Measurements from ENCODE around the gene PCAT7.

GRCh38 chr9:94611638-94612068 is 56.8 kb downstream of the PCAT7 start:
- TF ChIP-seq POLR2A (conservative IDR thresholded peaks at IDR 0.05): no peak
- no peak for TF ChIP-seq CTCF (IDR thresholded peaks at IDR 0.05 in 2 of 3, conservative IDR thresholded peaks at IDR 0.05 in 1 of 3; ENCODE audit: insufficient read depth in 2 of 3, low read depth in 1 of 3, low read length in 3 of 3)
- TF ChIP-seq NR1H2 (CRISPR knock-in tag; IDR thresholded peaks at IDR 0.05): no peak
- no peak for TF ChIP-seq TAF1 (IDR thresholded peaks at IDR 0.05; ENCODE audit: control insufficient read depth, extremely low read depth, insufficient read depth, low read length, severe bottlenecking)
- TF ChIP-seq, protein P1, sequence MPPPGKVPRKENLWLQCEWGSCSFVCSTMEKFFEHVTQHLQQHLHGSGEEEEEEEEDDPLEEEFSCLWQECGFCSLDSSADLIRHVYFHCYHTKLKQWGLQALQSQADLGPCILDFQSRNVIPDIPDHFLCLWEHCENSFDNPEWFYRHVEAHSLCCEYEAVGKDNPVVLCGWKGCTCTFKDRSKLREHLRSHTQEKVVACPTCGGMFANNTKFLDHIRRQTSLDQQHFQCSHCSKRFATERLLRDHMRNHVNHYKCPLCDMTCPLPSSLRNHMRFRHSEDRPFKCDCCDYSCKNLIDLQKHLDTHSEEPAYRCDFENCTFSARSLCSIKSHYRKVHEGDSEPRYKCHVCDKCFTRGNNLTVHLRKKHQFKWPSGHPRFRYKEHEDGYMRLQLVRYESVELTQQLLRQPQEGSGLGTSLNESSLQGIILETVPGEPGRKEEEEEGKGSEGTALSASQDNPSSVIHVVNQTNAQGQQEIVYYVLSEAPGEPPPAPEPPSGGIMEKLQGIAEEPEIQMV (tag; conservative IDR thresholded peaks at IDR 0.05; ENCODE audit: low read depth): no peak
- TF ChIP-seq, protein P2, sequence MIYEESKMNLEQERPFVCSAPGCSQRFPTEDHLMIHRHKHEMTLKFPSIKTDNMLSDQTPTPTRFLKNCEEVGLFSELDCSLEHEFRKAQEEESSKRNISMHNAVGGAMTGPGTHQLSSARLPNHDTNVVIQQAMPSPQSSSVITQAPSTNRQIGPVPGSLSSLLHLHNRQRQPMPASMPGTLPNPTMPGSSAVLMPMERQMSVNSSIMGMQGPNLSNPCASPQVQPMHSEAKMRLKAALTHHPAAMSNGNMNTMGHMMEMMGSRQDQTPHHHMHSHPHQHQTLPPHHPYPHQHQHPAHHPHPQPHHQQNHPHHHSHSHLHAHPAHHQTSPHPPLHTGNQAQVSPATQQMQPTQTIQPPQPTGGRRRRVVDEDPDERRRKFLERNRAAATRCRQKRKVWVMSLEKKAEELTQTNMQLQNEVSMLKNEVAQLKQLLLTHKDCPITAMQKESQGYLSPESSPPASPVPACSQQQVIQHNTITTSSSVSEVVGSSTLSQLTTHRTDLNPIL (CRISPR knock-in tag; IDR thresholded peaks at IDR 0.05): no peak
- no peak for TF ChIP-seq ZNF224 (CRISPR knock-in tag; IDR thresholded peaks at IDR 0.05)
- no peak for TF ChIP-seq ZFPM2 (CRISPR knock-in tag; IDR thresholded peaks at IDR 0.05)
- no peak for TF ChIP-seq FOXP4 (CRISPR knock-in tag; IDR thresholded peaks at IDR 0.05; ENCODE audit: borderline replicate concordance)
- TF ChIP-seq TEAD4 (IDR thresholded peaks at IDR 0.05; ENCODE audit: low read length): no peak
- TF ChIP-seq TEAD4 (CRISPR knock-in tag; IDR thresholded peaks at IDR 0.05; ENCODE audit: borderline replicate concordance): no peak
- no peak for TF ChIP-seq SNRNP70 (optimal IDR thresholded peaks at IDR 0.05; ENCODE audit: low read depth, low read length)
- no peak for TF ChIP-seq ZNF212 (CRISPR knock-in tag; IDR thresholded peaks at IDR 0.05)

Measured in K562 (cell line).